ENCODE data around the gene REG4. TPM values are rescaled to one million over a fixed set of nuclear protein-coding genes. Genes with fewer than 3 reads are reported as not detected.

Gene REG4
- total RNA-seq, 1 experiment from 2014 or later = not detected

DNA sequence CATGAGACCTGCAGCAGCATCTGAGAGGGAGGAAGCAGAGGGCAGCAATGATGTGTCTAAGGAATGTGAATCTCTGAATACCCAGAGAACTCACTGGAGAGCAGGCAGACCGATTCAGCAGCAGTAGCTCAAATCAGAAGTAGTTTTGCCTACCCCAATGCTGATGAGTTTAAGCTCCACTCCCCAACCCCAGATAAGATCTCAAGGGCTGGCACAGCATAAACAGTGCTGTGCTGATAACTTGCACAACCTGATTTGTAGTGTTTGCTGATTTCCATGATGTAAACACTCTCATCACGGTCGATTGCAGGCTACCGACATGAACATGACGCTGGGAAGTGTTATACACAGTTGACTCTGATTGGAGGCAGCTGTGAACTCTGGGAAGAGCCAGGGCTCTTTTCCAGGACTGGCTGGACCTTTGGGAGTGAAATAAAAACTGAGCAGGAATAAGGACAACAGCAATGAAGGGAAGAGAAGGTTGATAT lies 31.3 kb downstream of the REG4 start:
- no peak for DNase-seq (ENCODE audit: low read depth)

DNA sequence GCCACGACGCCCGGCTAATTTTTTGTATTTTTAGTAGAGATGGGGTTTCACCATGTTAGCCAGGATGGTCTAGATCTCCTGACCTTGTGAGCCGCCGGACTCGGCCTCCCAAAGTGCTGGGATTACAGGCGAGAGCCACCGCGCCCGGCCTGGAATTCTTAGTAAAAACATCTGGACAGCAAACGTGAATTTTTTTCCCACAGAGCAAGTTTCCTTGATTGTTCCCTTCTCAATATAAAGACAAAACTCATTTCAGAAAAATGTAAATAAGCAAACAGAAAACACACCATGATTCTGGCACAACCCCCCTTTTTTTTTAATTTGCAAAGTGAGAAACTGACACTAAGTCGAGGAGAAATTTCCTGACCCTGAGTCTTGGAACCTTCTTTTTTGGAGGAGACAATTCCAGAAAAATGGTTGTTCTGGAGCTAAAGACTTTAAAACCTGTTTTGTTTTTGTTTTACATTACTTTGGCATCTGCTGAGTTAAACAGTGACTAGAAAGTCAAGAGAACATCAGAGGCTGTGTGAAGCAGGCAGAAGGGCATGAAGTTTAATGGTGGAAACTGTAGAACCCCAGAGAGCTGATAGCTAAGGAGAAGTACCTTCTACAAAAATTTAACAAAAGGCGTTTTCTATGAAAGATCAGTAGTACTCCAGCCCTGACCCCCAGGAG lies 32.2 kb downstream of the REG4 start:
- no peak for DNase-seq (ENCODE audit: low read depth)

- no peak for DNase-seq (ENCODE audit: low read depth)
Measured at GRCh38 chr1:119778359-119778758, 32.9 kb downstream of the REG4 start.

DNA sequence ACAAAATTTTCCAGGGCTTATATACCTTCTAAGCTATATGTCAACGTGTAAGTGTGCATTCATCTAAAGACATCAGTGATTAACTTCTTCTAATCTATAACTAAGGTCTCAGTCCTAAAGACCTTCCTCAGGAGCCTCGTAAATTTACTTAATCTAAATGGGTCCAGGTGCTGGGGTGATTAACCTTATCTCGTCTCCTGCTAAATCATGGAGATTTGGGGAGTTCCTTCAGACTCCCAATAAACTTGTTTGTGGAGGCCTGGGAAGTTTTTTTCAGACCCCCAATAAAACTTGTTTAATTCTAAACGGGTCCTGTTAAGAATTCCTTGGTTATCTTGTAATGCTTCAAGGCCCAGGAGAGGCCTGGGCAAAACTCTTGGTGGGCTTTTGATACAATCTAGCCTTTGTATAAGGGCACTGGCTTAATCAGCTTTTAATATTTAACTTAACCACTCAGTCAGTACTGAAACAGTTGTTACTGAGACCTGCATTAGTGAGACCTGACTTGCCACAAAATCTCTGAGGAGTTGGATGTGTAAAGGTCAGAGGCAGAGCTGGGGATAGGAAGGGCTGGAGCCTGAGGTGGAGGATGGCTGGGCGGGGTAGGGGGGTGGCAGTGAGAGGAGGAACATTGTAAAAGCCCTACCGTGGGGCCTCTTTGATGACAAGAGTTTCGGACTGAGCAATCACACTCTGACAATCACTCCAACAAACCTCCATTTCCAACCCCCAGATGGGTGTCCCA lies 36.3 kb downstream of the REG4 start:
- no peak for DNase-seq (ENCODE audit: low read depth)

GRCh38 chr1:119773711-119774241 lies 37.5 kb downstream of the REG4 start:
- peak; percentile 19 for DNase-seq (ENCODE audit: low read depth)

DNA sequence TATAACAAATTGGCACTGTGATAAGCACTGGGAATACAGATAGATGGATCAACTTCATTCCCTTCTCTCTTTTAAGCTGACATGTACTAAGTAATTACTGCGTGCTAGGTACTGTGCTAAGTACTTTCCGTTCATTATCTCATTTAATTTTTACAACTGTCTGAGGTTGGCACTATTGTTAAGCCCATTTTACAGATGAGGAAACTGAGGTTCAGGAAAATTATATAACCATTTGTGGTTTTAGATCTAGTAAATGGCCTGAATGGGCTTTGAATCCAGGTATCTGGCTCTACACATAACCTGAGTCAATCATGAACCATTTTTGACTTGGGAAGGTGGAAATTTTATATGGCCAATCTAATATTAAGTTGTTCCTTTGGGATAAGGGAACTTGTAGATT lies 39.0 kb downstream of the REG4 start:
- DNase-seq (ENCODE audit: low read depth) = no peak

DNA sequence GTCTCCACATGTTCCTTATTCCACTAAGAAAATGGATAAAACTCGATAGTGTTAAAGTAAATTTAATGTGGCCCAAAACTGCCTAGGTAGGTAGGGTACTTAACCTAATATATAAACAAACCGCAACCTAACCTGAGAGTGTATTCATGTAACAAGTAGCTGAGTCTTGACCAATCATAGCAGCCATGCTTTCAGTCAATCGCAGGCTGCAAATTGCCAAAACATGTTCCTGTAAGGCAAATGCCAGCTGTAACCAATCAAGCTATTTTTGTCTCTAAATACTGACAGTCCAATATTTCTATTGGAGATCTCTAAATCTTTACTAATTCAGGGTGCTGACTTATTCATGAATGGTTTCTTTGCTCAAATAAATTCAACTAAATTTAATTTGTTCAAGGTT lies 39.5 kb downstream of the REG4 start:
- no peak for DNase-seq (ENCODE audit: low read depth)

- no peak for DNase-seq (ENCODE audit: low read depth)
Measured at GRCh38 chr1:119771016-119771415, 40.2 kb downstream of the REG4 start.

DNA sequence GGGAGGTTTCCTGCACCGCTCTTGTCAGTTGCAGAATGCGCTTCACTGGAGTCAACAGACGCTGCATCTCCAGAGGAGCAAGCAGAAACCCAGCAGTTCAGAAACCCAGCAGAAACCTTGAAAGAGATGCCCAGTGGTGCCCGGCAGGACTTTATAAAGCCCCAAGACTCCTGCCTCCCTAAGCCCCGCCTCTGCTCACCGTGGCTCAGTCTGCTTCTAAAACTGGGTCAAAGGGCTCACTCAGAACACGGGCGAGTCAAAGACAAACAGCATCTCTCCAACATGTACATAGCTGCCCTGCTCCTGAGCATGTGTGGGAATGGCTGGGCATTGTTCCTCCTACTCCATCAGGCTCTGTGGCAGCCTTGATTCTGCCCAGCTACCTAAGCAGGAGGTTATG lies 42.5 kb downstream of the REG4 start, which contains the start of gene HMGCS2:
TSS of gene HMGCS2 (minus strand) at position 128 of the 400 bp plus-strand sequence. CDS start at position 67, 61 bp downstream.
- DNase-seq (ENCODE audit: low read depth) = no peak

DNA sequence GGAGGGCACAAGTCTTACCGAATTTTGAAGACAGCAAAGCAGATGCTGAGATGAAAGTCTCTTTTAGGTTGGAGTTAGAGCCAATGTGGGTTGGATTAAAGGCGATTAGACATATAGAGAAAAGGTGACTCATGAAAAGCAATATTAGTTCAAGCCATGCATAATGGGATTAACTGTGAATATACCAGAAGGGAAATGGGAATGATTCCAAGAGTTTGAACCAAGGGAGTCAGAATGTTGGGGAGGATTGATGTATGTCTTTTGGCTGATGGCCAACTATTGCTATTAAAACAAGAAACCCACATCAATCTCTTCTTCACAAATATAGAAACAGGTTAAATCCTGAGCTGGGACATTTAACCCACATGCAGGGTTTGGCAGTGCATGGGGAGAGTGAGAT lies 43.8 kb downstream of the REG4 start:
- no peak for DNase-seq (ENCODE audit: low read depth)

DNA sequence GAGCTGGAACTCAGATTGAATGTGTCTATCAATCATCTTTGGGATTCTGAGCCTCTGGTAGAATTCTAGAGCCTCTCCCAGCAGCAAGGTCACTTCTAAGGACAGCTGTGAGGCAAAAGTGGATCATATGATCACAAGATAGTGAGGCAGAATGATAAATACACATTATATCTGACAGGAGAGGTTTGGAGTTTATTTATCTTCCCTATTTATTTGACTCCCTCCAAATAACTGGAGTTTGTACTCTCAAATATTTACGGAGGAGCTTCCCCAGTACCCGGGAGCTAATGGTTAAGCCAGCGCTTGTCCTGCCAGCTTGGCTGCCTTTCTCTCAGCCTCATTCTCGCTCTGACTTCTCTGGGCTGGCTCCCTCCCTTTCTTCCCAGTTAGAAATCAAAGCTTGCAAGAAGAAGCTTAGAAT lies 44.9 kb downstream of the REG4 start:
- no peak for DNase-seq (ENCODE audit: low read depth)

DNA sequence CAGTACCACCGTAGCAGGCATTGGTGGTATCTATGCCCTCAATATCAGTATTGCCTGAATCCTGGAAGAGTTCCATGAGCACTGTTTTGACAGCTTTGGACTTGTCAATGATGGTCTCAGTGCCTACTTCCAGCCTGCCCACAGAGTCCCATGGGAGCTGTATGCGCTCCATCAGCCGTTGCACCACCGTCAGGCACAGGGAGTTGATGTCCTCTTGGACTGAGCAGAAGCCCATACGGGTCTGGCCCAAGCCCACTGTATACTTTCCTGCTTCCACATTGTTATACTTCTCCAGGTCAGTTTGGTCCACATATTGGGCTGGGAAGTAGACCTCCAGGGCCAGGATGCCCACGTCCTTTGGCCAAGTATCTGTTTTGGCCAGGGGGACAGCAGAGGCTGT lies 47.0 kb downstream of the REG4 start:
- DNase-seq (ENCODE audit: low read depth) = no peak

- no peak for DNase-seq (ENCODE audit: low read depth)
Measured at GRCh38 chr1:119762953-119763352, 48.3 kb downstream of the REG4 start.

- no peak for DNase-seq (ENCODE audit: low read depth)
Measured at GRCh38 chr1:119762409-119762808, 48.9 kb downstream of the REG4 start.

GRCh38 chr1:119758584-119758983 lies 52.7 kb downstream of the REG4 start:
- no peak for DNase-seq (ENCODE audit: low read depth)

GRCh38 chr1:119752592-119752991 lies 58.7 kb downstream of the REG4 start:
- DNase-seq (ENCODE audit: low read depth) = no peak

DNA sequence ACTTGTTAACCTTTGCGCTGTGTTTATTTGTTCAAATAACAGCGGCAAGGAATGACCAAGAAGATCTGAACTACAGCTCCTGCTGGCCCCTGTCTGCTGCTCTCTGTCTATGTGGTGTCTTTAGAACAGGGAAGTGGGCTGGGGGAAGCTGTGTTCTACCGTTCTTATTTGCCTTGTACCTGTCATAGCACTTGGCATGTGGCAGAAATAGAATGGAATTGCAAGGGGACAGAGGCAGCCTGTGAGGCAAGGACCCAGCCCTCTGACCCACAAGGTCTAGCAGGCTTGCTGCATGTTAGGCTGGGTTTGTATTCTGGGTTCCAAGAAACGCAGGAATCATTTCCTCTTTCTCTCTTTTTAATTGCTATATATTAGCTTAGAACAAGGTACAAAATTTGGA lies 63.2 kb downstream of the REG4 start:
- DNase-seq (ENCODE audit: low read depth) = no peak

DNA sequence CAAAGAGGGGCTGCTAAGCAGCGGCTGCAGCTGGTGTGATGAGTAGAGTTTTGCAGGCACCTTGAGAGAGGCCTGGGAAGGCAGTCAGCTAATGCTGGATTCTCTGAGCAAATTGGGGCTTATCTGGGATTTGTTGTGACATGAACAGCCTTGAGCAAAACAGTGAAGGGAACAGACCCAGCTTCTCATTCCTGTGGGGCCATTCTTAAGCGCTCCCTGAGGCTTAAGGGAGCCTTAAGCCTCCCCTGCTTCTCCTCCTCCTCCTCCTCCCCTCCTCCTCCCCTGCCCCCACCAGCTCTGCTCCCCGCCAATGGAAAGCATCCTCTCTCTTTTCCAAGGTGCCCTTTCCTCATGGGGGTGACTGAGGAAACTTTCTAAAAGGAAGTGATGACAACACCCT lies 63.8 kb downstream of the REG4 start:
- no peak for DNase-seq (ENCODE audit: low read depth)

DNA sequence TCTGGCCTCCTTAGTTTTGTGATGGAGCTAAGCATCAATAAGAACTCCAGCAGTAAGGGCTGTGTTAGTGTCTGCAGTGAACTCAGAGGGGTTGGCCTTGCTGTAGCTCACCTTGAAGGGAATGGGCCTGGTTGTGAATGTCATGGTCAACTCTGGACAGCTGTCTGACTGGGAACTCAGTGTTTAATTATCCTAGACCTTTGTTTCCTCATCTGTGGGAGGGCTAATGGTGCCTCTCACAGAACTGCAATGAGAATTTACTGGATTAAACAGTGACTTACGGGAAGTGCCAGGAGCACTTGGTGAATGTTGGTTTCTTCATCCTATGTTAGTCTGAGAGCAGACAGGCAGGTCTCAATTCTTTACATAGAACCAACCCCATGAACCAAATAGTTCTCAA lies 66.2 kb downstream of the REG4 start:
- no peak for DNase-seq (ENCODE audit: low read depth)

- DNase-seq (ENCODE audit: low read depth) = no peak
Measured at GRCh38 chr1:119744598-119744942, 66.7 kb downstream of the REG4 start.
